HEK293 (cell line): Measurements from ENCODE around the gene WAPL.

Source experiments
- CTCF ChIA-PET: fragments of 350-600 bp; formaldehyde crosslinking; extraction: SDS; loops from one replicate; lab custom pipeline; 2021; ENCODE audit warnings: antibody characterized with exemption; lab: Yijun Ruan, JAX
- POLR2A ChIA-PET: fragments of 300-600 bp; formaldehyde crosslinking; extraction: SDS; loops from one replicate; lab custom pipeline; 2020; ENCODE audit warnings: antibody characterized with exemption, inconsistent platforms; lab: Yijun Ruan, JAX
- H3K27ac ChIP-seq: fragments of 200-500 bp; sonication (Bioruptor generic); 2 replicates; pipeline ENCODE4 v1.5.1; 2014; ENCODE audit warnings: low read depth, low read length, control low read depth, inconsistent platforms; ENCODE audit errors: extremely low read depth
- H3K36me3 ChIP-seq, 2 experiments: fragments of 200-500 bp in 1 of 2; sonication (Bioruptor generic) in 1 of 2; 1 replicate in 1 of 2; 2 replicates in 1 of 2; pipeline ENCODE4 v1.5.1; 2014 to 2017; ENCODE audit warnings: inconsistent platforms in 2 of 2, low read length in 2 of 2; ENCODE audit not compliant: control insufficient read depth in 2 of 2, insufficient read depth in 1 of 2
- H3K4me1 ChIP-seq: fragments of 200-500 bp; sonication (Bioruptor generic); 2 replicates; pipeline ENCODE4 v1.5.1; 2014; ENCODE audit warnings: mild to moderate bottlenecking, low read length, inconsistent platforms; ENCODE audit not compliant: control insufficient read depth, insufficient read depth
- H3K4me3 ChIP-seq: 2 replicates; pipeline ENCODE4 v1.5.1; 2011; ENCODE audit warnings: low read depth, mild to moderate bottlenecking, control low read depth, low read length, moderate library complexity
- H3K9me3 ChIP-seq: fragments of 200-500 bp; sonication (Bioruptor generic); 2 replicates; pipeline ENCODE4 v1.5.1; 2014; ENCODE audit warnings: low read depth, low read length, inconsistent platforms; ENCODE audit not compliant: control insufficient read depth, insufficient read depth
- ELK4 ChIP-seq: IDR thresholded peaks from 2 replicates; pipeline ENCODE4 v1.6.1; 2011; ENCODE audit warnings: mild to moderate bottlenecking, low read depth, low read length, borderline replicate concordance
- FEZF1 ChIP-seq: fragments of 450-650 bp; formaldehyde crosslinking; IDR thresholded peaks from 2 replicates; pipeline ENCODE4 v1.5.1; 2016; ENCODE audit warnings: missing biosample characterization, missing genetic modification characterization
- PRDM6 ChIP-seq: fragments of 450-650 bp; formaldehyde crosslinking; IDR thresholded peaks from 2 replicates; pipeline ENCODE4 v1.5.1; 2017; ENCODE audit warnings: missing biosample characterization, missing genetic modification characterization
- REST ChIP-seq: fragments of 450-650 bp; formaldehyde crosslinking; IDR thresholded peaks from 2 replicates; pipeline ENCODE4 v1.5.1; 2016; ENCODE audit warnings: missing biosample characterization, missing genetic modification characterization
- SCRT1 ChIP-seq: fragments of 450-650 bp; formaldehyde crosslinking; IDR thresholded peaks from 2 replicates; pipeline ENCODE4 v1.5.1; 2016; ENCODE audit warnings: missing biosample characterization, missing genetic modification characterization, borderline replicate concordance
- ZBTB20 ChIP-seq: fragments of 450-650 bp; formaldehyde crosslinking; IDR thresholded peaks from 2 replicates; pipeline ENCODE4 v1.5.1; 2016; ENCODE audit warnings: missing biosample characterization, missing genetic modification characterization
- ZFHX2 ChIP-seq: fragments of 450-650 bp; formaldehyde crosslinking; conservative IDR thresholded peaks from 2 replicates; pipeline ENCODE4 v1.5.1; 2016; ENCODE audit warnings: missing biosample characterization, missing genetic modification characterization
- ZNF10 ChIP-seq: fragments of 450-650 bp; formaldehyde crosslinking; IDR thresholded peaks from 2 replicates; pipeline ENCODE4 v1.5.1; 2017; ENCODE audit warnings: missing biosample characterization, missing genetic modification characterization
- ZNF19 ChIP-seq: fragments of 450-650 bp; formaldehyde crosslinking; IDR thresholded peaks from 2 replicates; pipeline ENCODE4; 2016; ENCODE audit warnings: missing biosample characterization, missing genetic modification characterization, low read depth
- ZNF2 ChIP-seq: fragments of 450-650 bp; formaldehyde crosslinking; IDR thresholded peaks from 2 replicates; pipeline ENCODE4 v1.5.1; 2016; ENCODE audit warnings: missing biosample characterization, missing genetic modification characterization
- ZNF23 ChIP-seq: fragments of 450-650 bp; formaldehyde crosslinking; IDR thresholded peaks from 2 replicates; pipeline ENCODE4 v1.5.1; 2016; ENCODE audit warnings: missing biosample characterization, missing genetic modification characterization, borderline replicate concordance
- ZNF335 ChIP-seq: fragments of 450-650 bp; formaldehyde crosslinking; conservative IDR thresholded peaks from 2 replicates; pipeline ENCODE4 v1.5.1; 2016; ENCODE audit warnings: missing biosample characterization, missing genetic modification characterization
- ZNF362 ChIP-seq: fragments of 450-650 bp; formaldehyde crosslinking; IDR thresholded peaks from 2 replicates; pipeline ENCODE4 v1.5.1; 2016; ENCODE audit warnings: missing biosample characterization, missing genetic modification characterization
- ZNF394 ChIP-seq: fragments of 450-650 bp; formaldehyde crosslinking; IDR thresholded peaks from 2 replicates; pipeline ENCODE4 v1.5.1; 2016; ENCODE audit warnings: missing biosample characterization, missing genetic modification characterization, mild to moderate bottlenecking, moderate library complexity, borderline replicate concordance
- ZNF426 ChIP-seq: fragments of 450-650 bp; formaldehyde crosslinking; IDR thresholded peaks from 2 replicates; pipeline ENCODE4 v1.5.1; 2017; ENCODE audit warnings: missing biosample characterization, missing genetic modification characterization, mild to moderate bottlenecking, inconsistent platforms, moderate library complexity
- ZNF488 ChIP-seq: fragments of 450-650 bp; formaldehyde crosslinking; IDR thresholded peaks from 2 replicates; pipeline ENCODE4 v1.5.1; 2016; ENCODE audit warnings: missing biosample characterization, missing genetic modification characterization
- ZNF510 ChIP-seq: fragments of 450-650 bp; formaldehyde crosslinking; IDR thresholded peaks from 2 replicates; pipeline ENCODE4 v1.5.1; 2018; ENCODE audit warnings: mild to moderate bottlenecking, missing genetic modification characterization, missing biosample characterization; ENCODE audit not compliant: insufficient replicate concordance
- ZNF549 ChIP-seq: fragments of 450-650 bp; IDR thresholded peaks from 2 replicates; pipeline ENCODE4 v1.5.1; 2018; ENCODE audit warnings: missing biosample characterization, missing genetic modification characterization, mild to moderate bottlenecking, inconsistent platforms, moderate library complexity
- ZNF670 ChIP-seq: fragments of 450-650 bp; formaldehyde crosslinking; IDR thresholded peaks from 2 replicates; pipeline ENCODE4 v1.5.1; 2016; ENCODE audit warnings: missing biosample characterization, missing genetic modification characterization, low read depth
- ZNF692 ChIP-seq: fragments of 450-650 bp; formaldehyde crosslinking; IDR thresholded peaks from 2 replicates; pipeline ENCODE4 v1.5.1; 2016; ENCODE audit warnings: missing biosample characterization, missing genetic modification characterization
- ZNF843 ChIP-seq: fragments of 450-650 bp; formaldehyde crosslinking; IDR thresholded peaks from 2 replicates; pipeline ENCODE4 v1.5.1; 2016; ENCODE audit warnings: missing biosample characterization, missing genetic modification characterization

The WAPL gene

GRCh38 chr10:86553213-86553612 lies 31.6 kb upstream of the WAPL start:
- no peak overlapping the region for H3K27ac ChIP-seq
- POLR2A ChIA-PET = no interaction called here
- no peak overlapping the region for H3K4me3 ChIP-seq
- TF ChIP-seq ZNF335 (tag by site-specific recombination) = no peak
- TF ChIP-seq ZNF10 = no peak
- no peak for TF ChIP-seq ZNF510
- no peak for TF ChIP-seq FEZF1 (tag by site-specific recombination)
- TF ChIP-seq ZNF23 (tag by site-specific recombination) = no peak
- TF ChIP-seq REST = no peak
- no peak for TF ChIP-seq ZNF19 (tag by site-specific recombination)
- TF ChIP-seq ELK4 = no peak
- no peaks in the 10 kb centered on the region for H3K36me3 ChIP-seq
- no peaks in the 10 kb centered on the region for H3K9me3 ChIP-seq
- H3K4me1 ChIP-seq = no peaks in the 10 kb centered on the region
- CTCF ChIA-PET = no interaction called here

- Histone ChIP-seq H3K4me1 (no peaks in the 10 kb centered on the region), H3K9me3 (no peaks in the 10 kb centered on the region), H3K27ac (no peak overlapping the region), H3K4me3 (no peak overlapping the region), H3K36me3 (no peaks in the 10 kb centered on the region)
- CTCF ChIA-PET = interaction anchor here (0.6 kb wide), 1 partner anchor 10 kb away, joined by 3 read pairs; no protein-coding TSS in a partner anchor
- TF ChIP-seq ZNF670 (tag by site-specific recombination) (no peak), ZNF2 (no peak), PRDM6 (tag by site-specific recombination) (no peak), ZNF426 (tag by site-specific recombination) (no peak), ZBTB20 (tag by site-specific recombination) (no peak), ZNF549 (tag by site-specific recombination) (no peak), ZNF394 (tag by site-specific recombination) (no peak), ZNF362 (tag by site-specific recombination) (no peak), ZNF488 (tag by site-specific recombination) (no peak), SCRT1 (no peak), ZNF843 (tag by site-specific recombination) (no peak), ZNF692 (tag by site-specific recombination) (no peak), ZFHX2 (no peak)
- POLR2A ChIA-PET = no interaction called here
Measured at GRCh38 chr10:86547296-86547695, 25.7 kb upstream of the WAPL start.
